Subcutaneous adipose tissue (tissue), 4 donors: ENCODE data around the gene CLEC20A. TPM values are rescaled to one million over a fixed set of nuclear protein-coding genes. Genes with fewer than 3 reads are reported as not detected.

Experiments used
- CTCF ChIP-seq: fragments of 450-650 bp; IDR thresholded peaks from one replicate; pipeline ENCODE4 v1.5.1; 2016; ENCODE audit warnings: low read depth, mild to moderate bottlenecking, control low read depth, antibody characterized with exemption, moderate library complexity
- total RNA-seq, 4 donors: library from RNA; depleted of rRNA; stranded (reverse); fragments of >200 nt; gene quantifications; one replicate each; pipeline ENCODE4 v1.1.0, GENCODE V29; 2016

The CLEC20A gene
- total RNA-seq, result not detected

DNA sequence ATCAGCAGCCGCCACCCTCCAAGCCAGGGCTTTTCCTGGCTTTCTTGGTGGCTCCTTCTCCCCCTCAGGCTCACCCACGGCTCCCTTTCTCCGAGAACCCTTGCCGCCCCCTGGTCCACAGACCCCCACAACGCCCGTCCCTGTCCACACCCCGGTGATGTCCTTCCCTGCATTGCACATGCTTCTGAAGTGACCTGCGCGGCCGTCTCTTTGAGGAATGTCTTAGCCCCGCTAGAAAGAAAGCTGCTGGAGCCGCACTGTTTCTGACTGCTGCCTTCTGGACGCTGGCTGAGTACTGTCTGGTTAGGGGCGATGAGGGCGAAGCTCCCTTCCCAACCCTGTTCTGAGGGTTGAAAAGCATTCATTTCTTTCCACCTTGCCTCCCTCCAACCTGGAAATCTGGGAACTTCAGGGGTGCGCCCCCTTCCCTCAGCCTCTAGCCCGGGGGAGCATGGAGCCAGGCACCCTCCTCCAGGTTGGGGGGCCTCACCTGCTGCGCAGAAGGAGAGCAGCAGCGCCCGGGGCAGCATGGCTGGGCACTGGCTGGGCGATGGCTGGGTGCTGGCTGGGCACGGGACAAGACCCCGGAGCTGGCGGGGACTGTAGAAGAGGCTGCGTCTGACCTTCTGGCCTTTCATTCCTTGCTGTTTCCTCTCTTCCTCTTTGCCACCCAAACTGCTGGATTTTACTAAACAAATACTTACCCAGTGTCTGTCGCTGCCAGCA lies at the start of gene CLEC20A:
CLEC20A (minus strand) TSS at position 555 of the 726 bp plus-strand sequence; CDS start at position 530, 25 bp downstream.
- TF ChIP-seq CTCF, result no peak

- TF ChIP-seq CTCF, result no peak
These were observed 47.8 kb upstream of the CLEC20A start for GRCh38 chr1:178544531-178544930.

DNA sequence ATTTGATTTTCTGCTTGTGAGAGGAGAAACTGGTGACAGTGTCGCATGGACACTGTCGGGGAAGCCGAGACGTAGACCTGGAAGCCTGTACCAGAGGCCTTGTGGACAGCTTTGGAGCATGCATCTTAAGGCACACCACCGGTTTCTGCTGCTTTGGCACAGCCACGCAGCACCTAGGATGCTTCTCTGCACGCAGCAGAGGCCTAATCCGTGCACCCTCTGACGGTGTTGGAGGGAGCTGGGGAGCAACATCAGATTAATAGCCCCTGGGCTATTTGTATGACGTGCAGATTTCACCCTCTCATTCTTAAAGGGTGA lies 46.5 kb upstream of the CLEC20A start:
- TF ChIP-seq CTCF, result no peak

DNA sequence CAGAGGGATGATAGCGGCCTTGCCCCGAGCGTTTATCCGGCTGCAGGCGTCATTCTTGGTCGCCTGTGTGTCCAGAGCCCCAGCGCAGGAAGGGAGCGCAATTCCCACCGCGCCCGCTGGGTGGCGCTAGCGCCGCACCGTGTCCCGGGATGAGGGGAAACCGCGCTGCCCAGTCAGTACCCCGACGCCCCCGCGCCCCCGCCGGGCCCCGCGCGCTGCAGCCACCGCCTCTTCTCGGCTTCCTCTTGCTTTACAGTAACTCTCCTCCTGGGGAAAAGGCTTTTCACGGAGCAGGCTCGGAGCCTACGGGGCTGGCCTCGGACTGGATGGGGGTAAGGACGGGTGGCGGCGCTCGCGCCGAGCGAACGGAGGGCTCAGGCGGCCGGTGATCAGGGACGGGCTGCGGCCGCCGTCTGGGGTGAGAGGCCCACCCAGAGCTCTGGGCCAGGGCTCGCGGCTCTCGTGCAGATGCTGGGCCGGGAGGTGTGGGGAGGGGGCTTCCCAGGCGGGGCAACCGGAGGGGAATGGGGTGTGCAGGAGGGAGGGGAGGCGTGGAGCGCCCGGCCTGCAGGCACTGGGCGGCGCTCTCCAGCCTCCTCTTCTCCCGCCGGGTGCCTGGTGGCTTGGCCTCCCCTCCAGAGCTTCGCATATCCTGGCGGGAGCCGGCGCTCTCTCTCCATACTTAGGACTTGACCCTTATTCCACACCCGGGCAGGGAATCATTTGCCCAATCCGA lies 46.0 kb upstream of the CLEC20A start:
- no peak for TF ChIP-seq CTCF

- no peak for TF ChIP-seq CTCF
These were observed 45.2 kb upstream of the CLEC20A start for GRCh38 chr1:178541829-178542553.

DNA sequence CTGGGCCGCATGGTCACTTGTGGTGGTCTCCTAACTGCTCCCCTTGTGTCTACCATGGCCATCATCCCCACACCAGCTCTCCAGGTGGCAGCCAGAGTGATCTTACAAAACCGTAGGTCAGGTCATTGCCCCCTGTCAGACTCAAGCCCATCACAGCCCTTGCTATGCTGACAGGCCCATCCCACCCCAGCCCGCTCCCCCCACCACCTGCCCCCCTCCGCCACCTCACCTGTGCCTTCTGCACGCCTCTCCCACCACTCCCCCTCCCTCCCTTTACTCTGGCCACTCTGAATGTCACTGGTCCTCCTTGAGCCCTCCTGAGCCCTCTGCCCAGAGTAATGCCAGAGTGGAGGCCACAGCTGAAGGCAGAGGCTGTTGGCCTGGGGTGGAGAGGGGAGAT lies 44.6 kb upstream of the CLEC20A start:
- no peak for TF ChIP-seq CTCF

DNA sequence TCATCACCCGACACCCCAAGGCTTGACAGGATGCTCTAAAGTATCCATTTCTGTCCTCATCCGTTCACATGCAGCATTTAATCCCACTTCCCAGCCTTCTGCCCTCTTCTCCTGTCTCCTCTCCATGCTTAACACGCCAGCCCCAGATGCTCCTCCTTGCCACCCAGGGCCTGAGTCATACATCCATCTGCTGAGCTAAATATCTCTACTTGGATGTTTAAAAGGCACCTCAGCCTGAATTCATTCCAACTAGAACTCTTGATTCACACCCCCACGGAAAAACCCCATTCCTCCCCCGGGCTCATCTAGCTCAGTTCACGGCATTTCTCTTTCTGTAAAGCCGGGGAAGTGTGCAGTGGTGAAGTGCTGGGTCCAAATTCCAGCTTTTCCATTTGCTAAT lies 43.9 kb upstream of the CLEC20A start:
- TF ChIP-seq CTCF, result no peak
